HG03097 (cell line): ENCODE measurements around the gene IL17REL.
"Not testable (repeated sequence)": the region's sequence is repeated elsewhere in the genome, so short reads cannot be mapped to it uniquely, and the experiment has no call there.

Experiments used
- ATAC-seq: cut with Tn5 transposase; IDR thresholded peaks from one replicate; pipeline ENCODE4 v1.9.1; 2021; ENCODE audit not compliant: unreplicated experiment, low FRiP score

The IL17REL gene

GRCh38 chr22:49949914-49950292 is 62.7 kb downstream of the IL17REL start:
- ATAC-seq, result no peak

GRCh38 chr22:49948958-49949913 is 63.3 kb downstream of the IL17REL start:
- ATAC-seq, result no peak

GRCh38 chr22:49948116-49948957 is 64.2 kb downstream of the IL17REL start:
- ATAC-seq, result no peak

GRCh38 chr22:49947296-49947622 is 65.3 kb downstream of the IL17REL start:
- no peak for ATAC-seq

GRCh38 chr22:49946612-49947295 is 65.8 kb downstream of the IL17REL start:
- no peak for ATAC-seq

GRCh38 chr22:49945042-49945794 is 67.3 kb downstream of the IL17REL start:
- not testable (repeated sequence) for ATAC-seq
